ENCODE data around the gene APH1B. TPM values are rescaled to one million over a fixed set of nuclear protein-coding genes. Genes with fewer than 3 reads are reported as not detected.

The APH1B gene
- total and polyA plus RNA-seq, 9 donors, result 8.5 to 13.6 (median 10.9) TPM

- H3K4me1 ChIP-seq (ENCODE audit: control insufficient read depth, insufficient read depth, low read length), result peaks cover 2% of the 10 kb centered on the region
- peak; percentile 30 for DNase-seq
- H3K4me3 ChIP-seq (ENCODE audit: low read length), result no peak overlapping the region
- H3K27ac ChIP-seq (ENCODE audit: low read length), result no peak overlapping the region
- H3K36me3 ChIP-seq (ENCODE audit: control insufficient read depth, insufficient read depth, low read length), result peaks cover 19% of the 10 kb centered on the region
- H3K9me3 ChIP-seq (replicated peaks; ENCODE audit: control insufficient read depth, low read depth, low read length), result no peaks in the 10 kb centered on the region
- no peaks in the 10 kb centered on the region for H3K27me3 ChIP-seq (ENCODE audit: control insufficient read depth, insufficient read depth, low read length)
- WGBS (ENCODE audit: insufficient coverage), result 79% methylated on average over 3 of the region's 5 CpGs
Observed at GRCh38 chr15:63246691-63247469, 30.5 kb upstream of the APH1B start.

GRCh38 chr15:63250312-63250965 lies 27.0 kb upstream of the APH1B start:
- Histone ChIP-seq H3K4me1 (ENCODE audit: control insufficient read depth, insufficient read depth, low read length) (peaks cover under 1% of the 10 kb centered on the region), H3K27me3 (ENCODE audit: control insufficient read depth, insufficient read depth, low read length) (no peaks in the 10 kb centered on the region), H3K36me3 (ENCODE audit: control insufficient read depth, insufficient read depth, low read length) (peaks cover 18% of the 10 kb centered on the region), H3K9me3 (replicated peaks; ENCODE audit: control insufficient read depth, low read depth, low read length) (no peaks in the 10 kb centered on the region), H3K4me3 (ENCODE audit: low read length) (no peak overlapping the region), H3K27ac (ENCODE audit: low read length) (no peak overlapping the region)
- no peak for DNase-seq
- WGBS (ENCODE audit: insufficient coverage), result 96% methylated on average over 4 of the region's 4 CpGs

GRCh38 chr15:63251701-63252100 lies 25.7 kb upstream of the APH1B start:
- DNase-seq, result no peak
- Histone ChIP-seq H3K36me3 (ENCODE audit: control insufficient read depth, insufficient read depth, low read length) (peaks cover 14% of the 10 kb centered on the region), H3K27me3 (ENCODE audit: control insufficient read depth, insufficient read depth, low read length) (no peaks in the 10 kb centered on the region), H3K4me3 (ENCODE audit: low read length) (no peak overlapping the region), H3K4me1 (ENCODE audit: control insufficient read depth, insufficient read depth, low read length) (peaks cover 2% of the 10 kb centered on the region), H3K9me3 (replicated peaks; ENCODE audit: control insufficient read depth, low read depth, low read length) (no peaks in the 10 kb centered on the region), H3K27ac (ENCODE audit: low read length) (no peak overlapping the region)
- WGBS (ENCODE audit: insufficient coverage), result no CpG with 5 or more reads among the region's 2 CpGs

GRCh38 chr15:63252292-63252691 lies 25.1 kb upstream of the APH1B start:
- H3K27me3 ChIP-seq (ENCODE audit: control insufficient read depth, insufficient read depth, low read length), result no peaks in the 10 kb centered on the region
- no CpG with 5 or more reads among the region's 2 CpGs for WGBS (ENCODE audit: insufficient coverage)
- H3K4me1 ChIP-seq (ENCODE audit: control insufficient read depth, insufficient read depth, low read length), result peaks cover 2% of the 10 kb centered on the region
- no peaks in the 10 kb centered on the region for H3K9me3 ChIP-seq (replicated peaks; ENCODE audit: control insufficient read depth, low read depth, low read length)
- no peak for DNase-seq
- no peak overlapping the region for H3K27ac ChIP-seq (ENCODE audit: low read length)
- H3K4me3 ChIP-seq (ENCODE audit: low read length), result no peak overlapping the region
- peaks cover 14% of the 10 kb centered on the region for H3K36me3 ChIP-seq (ENCODE audit: control insufficient read depth, insufficient read depth, low read length)

GRCh38 chr15:63254991-63255390 lies 22.4 kb upstream of the APH1B start:
- no peak overlapping the region for H3K4me3 ChIP-seq (ENCODE audit: low read length)
- DNase-seq, result no peak
- no CpG with 5 or more reads among the region's 2 CpGs for WGBS (ENCODE audit: insufficient coverage)
- no peaks in the 10 kb centered on the region for H3K9me3 ChIP-seq (replicated peaks; ENCODE audit: control insufficient read depth, low read depth, low read length)
- H3K4me1 ChIP-seq (ENCODE audit: control insufficient read depth, insufficient read depth, low read length), result peaks cover 2% of the 10 kb centered on the region
- no peaks in the 10 kb centered on the region for H3K27me3 ChIP-seq (ENCODE audit: control insufficient read depth, insufficient read depth, low read length)
- no peak overlapping the region for H3K27ac ChIP-seq (ENCODE audit: low read length)
- peaks cover 18% of the 10 kb centered on the region for H3K36me3 ChIP-seq (ENCODE audit: control insufficient read depth, insufficient read depth, low read length)

GRCh38 chr15:63255489-63255990 lies 21.9 kb upstream of the APH1B start:
- no CpG with 5 or more reads among the region's 1 CpG for WGBS (ENCODE audit: insufficient coverage)
- Histone ChIP-seq H3K4me1 (ENCODE audit: control insufficient read depth, insufficient read depth, low read length) (peaks cover 2% of the 10 kb centered on the region), H3K4me3 (ENCODE audit: low read length) (no peak overlapping the region), H3K27ac (ENCODE audit: low read length) (no peak overlapping the region), H3K36me3 (ENCODE audit: control insufficient read depth, insufficient read depth, low read length) (peaks cover 14% of the 10 kb centered on the region), H3K9me3 (replicated peaks; ENCODE audit: control insufficient read depth, low read depth, low read length) (no peaks in the 10 kb centered on the region), H3K27me3 (ENCODE audit: control insufficient read depth, insufficient read depth, low read length) (no peaks in the 10 kb centered on the region)
- DNase-seq, result no peak

GRCh38 chr15:63256433-63257274 lies 20.8 kb upstream of the APH1B start:
- Histone ChIP-seq H3K4me3 (ENCODE audit: low read length) (no peak overlapping the region), H3K36me3 (ENCODE audit: control insufficient read depth, insufficient read depth, low read length) (peaks cover 12% of the 10 kb centered on the region), H3K27ac (ENCODE audit: low read length) (peak overlapping the region; percentile 17), H3K4me1 (ENCODE audit: control insufficient read depth, insufficient read depth, low read length) (peaks cover 2% of the 10 kb centered on the region), H3K9me3 (replicated peaks; ENCODE audit: control insufficient read depth, low read depth, low read length) (no peaks in the 10 kb centered on the region), H3K27me3 (ENCODE audit: control insufficient read depth, insufficient read depth, low read length) (no peaks in the 10 kb centered on the region)
- DNase-seq, result peak; percentile 59
- WGBS (ENCODE audit: insufficient coverage), result no CpG with 5 or more reads among the region's 5 CpGs

- H3K4me1 ChIP-seq (ENCODE audit: control insufficient read depth, insufficient read depth, low read length), result peaks cover 2% of the 10 kb centered on the region
- no peak overlapping the region for H3K4me3 ChIP-seq (ENCODE audit: low read length)
- H3K27ac ChIP-seq (ENCODE audit: low read length), result no peak overlapping the region
- DNase-seq, result no peak
- no peaks in the 10 kb centered on the region for H3K9me3 ChIP-seq (replicated peaks; ENCODE audit: control insufficient read depth, low read depth, low read length)
- H3K36me3 ChIP-seq (ENCODE audit: control insufficient read depth, insufficient read depth, low read length), result peaks cover 10% of the 10 kb centered on the region
- H3K27me3 ChIP-seq (ENCODE audit: control insufficient read depth, insufficient read depth, low read length), result no peaks in the 10 kb centered on the region
- 93% methylated on average over 2 of the region's 2 CpGs for WGBS (ENCODE audit: insufficient coverage)
Observed at GRCh38 chr15:63258658-63259057, 18.7 kb upstream of the APH1B start.

GRCh38 chr15:63260791-63261190 lies 16.6 kb upstream of the APH1B start:
- Histone ChIP-seq H3K36me3 (ENCODE audit: control insufficient read depth, insufficient read depth, low read length) (peaks cover 10% of the 10 kb centered on the region), H3K9me3 (replicated peaks; ENCODE audit: control insufficient read depth, low read depth, low read length) (no peaks in the 10 kb centered on the region), H3K4me1 (ENCODE audit: control insufficient read depth, insufficient read depth, low read length) (no peaks in the 10 kb centered on the region), H3K27ac (ENCODE audit: low read length) (no peak overlapping the region), H3K27me3 (ENCODE audit: control insufficient read depth, insufficient read depth, low read length) (no peaks in the 10 kb centered on the region), H3K4me3 (ENCODE audit: low read length) (no peak overlapping the region)
- 60% methylated on average over 1 of the region's 5 CpGs for WGBS (ENCODE audit: insufficient coverage)
- DNase-seq, result peak; percentile 25

GRCh38 chr15:63261311-63261710 lies 16.1 kb upstream of the APH1B start:
- H3K4me3 ChIP-seq (ENCODE audit: low read length), result no peak overlapping the region
- H3K36me3 ChIP-seq (ENCODE audit: control insufficient read depth, insufficient read depth, low read length), result peaks cover 10% of the 10 kb centered on the region
- no peak overlapping the region for H3K27ac ChIP-seq (ENCODE audit: low read length)
- H3K4me1 ChIP-seq (ENCODE audit: control insufficient read depth, insufficient read depth, low read length), result no peaks in the 10 kb centered on the region
- H3K27me3 ChIP-seq (ENCODE audit: control insufficient read depth, insufficient read depth, low read length), result no peaks in the 10 kb centered on the region
- no peaks in the 10 kb centered on the region for H3K9me3 ChIP-seq (replicated peaks; ENCODE audit: control insufficient read depth, low read depth, low read length)
- DNase-seq, result no peak
